HUES48 (cell line): ENCODE measurements around the gene CCDC9.

Experiments
- H3K27ac ChIP-seq: one replicate; pipeline ENCODE4 v1.7.0; 2013; ENCODE audit warnings: low read depth, low read length, inconsistent platforms
- H3K27me3 ChIP-seq: 2 replicates; pipeline ENCODE4 v1.6.1; 2013; ENCODE audit warnings: mild to moderate bottlenecking, low read length; ENCODE audit not compliant: control insufficient read depth, insufficient read depth
- H3K36me3 ChIP-seq: 2 replicates; pipeline ENCODE4 v1.6.1; 2013; ENCODE audit warnings: low read length; ENCODE audit not compliant: control insufficient read depth, insufficient read depth
- H3K4me1 ChIP-seq: 2 replicates; pipeline ENCODE4 v1.6.1; 2013; ENCODE audit warnings: mild to moderate bottlenecking, low read length; ENCODE audit not compliant: control insufficient read depth, insufficient read depth
- H3K4me3 ChIP-seq: 2 replicates; pipeline ENCODE4 v1.5.1; 2013; ENCODE audit warnings: mild to moderate bottlenecking, low read depth, low read length
- H3K9ac ChIP-seq: 2 replicates; pipeline ENCODE4 v1.6.1; 2013; ENCODE audit warnings: mild to moderate bottlenecking, low read depth, low read length, moderate library complexity
- H3K9me3 ChIP-seq: 2 replicates; pipeline ENCODE4 v1.6.1; 2013; ENCODE audit warnings: low read length; ENCODE audit not compliant: control insufficient read depth, insufficient read depth

The CCDC9 gene

DNA sequence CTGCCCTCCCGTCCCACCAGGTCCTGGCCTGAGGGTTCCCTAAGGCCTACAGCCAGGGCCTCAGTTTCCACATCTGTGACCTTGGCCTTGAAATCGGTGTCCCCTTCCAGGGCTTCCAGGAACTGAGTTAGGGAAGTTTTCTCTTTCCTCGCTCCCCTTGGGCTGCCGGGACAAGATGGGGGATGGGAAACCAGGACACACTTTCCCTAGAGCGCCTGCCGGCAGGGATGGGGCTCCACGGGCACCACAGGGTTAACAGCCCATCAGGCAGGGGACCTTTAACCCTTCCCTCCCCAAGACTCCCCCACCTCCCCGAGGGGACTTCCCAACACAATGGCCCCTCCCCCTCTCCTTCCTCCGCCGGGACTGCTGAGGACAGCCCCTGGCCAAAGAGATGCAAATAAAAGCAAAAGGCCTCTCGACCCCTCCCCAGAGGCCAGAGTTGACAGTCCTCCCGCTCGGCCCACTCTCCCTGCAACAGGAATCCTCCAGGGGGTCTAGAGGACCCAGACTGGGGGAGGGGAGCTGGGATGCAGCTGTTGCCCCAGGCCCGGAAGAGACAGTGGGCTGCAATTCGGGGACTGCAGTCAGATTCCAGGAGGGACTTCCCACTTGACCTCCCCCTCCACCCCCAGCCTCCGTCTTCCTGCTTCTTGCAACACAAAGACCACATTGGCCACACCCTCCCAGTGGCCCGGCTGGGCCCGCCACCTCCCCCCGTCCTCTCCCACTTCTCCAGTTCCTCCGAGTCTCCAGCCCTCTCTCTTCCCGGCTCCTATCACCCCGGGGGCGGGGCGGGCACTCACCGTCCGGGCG lies 28.8 kb upstream of the CCDC9 start:
- no peaks in the 10 kb centered on the region for H3K9me3 ChIP-seq
- peaks cover 25% of the 10 kb centered on the region for H3K4me1 ChIP-seq
- no peaks in the 10 kb centered on the region; the same call in 1 of the 2 replicates for H3K36me3 ChIP-seq
- peak overlapping the region; percentile 91 for H3K4me3 ChIP-seq
- H3K27ac ChIP-seq, result peak overlapping the region; percentile 96
- peaks cover 10% of the 10 kb centered on the region; the same call in 1 of the 2 replicates for H3K27me3 ChIP-seq
- peak overlapping the region; percentile 83 for H3K9ac ChIP-seq

DNA sequence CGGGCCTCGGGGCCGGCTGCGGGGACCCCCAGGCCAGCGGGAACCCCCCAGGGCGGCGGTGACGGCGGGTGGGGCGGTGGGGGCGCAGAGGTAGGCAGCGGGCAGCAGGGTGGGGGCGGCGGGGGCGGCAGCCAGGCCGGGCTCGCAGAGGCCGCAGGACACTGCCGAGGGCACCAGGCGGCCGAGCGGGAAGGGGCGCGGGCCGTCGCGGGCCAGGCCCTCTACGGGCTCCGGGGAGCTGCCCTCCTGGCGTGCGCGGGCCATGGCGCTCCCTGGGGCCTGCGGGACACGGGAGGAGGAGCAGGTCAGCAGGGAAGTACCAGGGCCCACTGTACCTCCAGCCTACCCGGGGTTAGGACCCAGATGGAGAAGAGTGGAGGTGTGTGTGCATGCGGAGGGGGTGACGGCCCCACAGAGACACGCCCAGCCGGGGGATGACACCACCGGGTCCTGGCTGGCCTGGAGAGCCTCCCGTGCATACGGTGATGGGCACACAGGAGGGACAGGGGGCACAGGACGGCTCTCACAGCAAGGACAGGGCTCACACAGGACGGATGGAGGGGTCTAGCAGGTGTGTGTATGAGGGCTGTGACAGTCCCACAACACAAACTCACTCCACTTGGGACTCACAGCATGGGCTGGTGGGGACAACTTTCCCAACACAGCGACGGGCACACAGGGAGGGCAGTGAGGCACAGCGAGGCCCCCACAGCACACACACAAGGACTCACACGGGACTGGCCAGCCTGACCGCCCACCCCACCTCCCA lies 28.0 kb upstream of the CCDC9 start:
- Histone ChIP-seq H3K4me3 (peak overlapping the region; percentile 91), H3K9me3 (no peaks in the 10 kb centered on the region), H3K4me1 (peaks cover 25% of the 10 kb centered on the region), H3K27ac (peak overlapping the region; percentile 96), H3K9ac (peak overlapping the region; percentile 68; the same call in 1 of the 2 replicates), H3K36me3 (no peaks in the 10 kb centered on the region; the same call in 1 of the 2 replicates), H3K27me3 (peaks cover 10% of the 10 kb centered on the region; the same call in 1 of the 2 replicates)

DNA sequence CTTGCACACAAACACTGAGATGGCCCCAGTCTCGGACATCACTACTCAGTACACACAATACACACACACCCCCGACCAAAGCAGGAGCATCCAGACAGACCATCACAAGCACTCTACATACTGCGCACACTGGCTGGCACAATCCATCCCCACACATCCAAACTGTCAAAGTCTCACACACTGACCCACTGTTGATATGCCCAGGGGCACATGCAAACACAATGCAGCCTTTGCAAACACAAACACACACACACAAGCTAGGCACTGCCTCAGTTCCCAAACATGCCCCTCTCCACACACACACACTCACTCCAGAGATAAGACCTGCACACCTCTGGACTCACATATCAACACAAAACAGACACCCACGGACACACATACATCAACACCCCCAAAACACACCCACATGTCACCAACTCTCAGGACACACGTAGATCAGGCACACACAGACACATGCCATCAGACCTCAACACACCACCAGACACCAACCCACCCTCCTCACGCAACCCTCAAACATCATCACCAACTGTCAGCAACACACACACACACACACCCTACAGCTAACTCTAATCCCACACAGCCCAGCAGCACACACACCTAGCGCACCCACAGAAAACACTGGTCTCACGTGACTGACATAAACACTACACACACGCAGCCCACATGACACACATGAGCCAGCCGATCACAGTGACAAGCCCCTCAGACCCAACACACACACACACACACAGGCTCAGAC lies 27.2 kb upstream of the CCDC9 start:
- H3K4me3 ChIP-seq, result peak overlapping the region; percentile 91
- no peak overlapping the region for H3K27ac ChIP-seq
- no peak overlapping the region; the same call in 1 of the 2 replicates for H3K9ac ChIP-seq

DNA sequence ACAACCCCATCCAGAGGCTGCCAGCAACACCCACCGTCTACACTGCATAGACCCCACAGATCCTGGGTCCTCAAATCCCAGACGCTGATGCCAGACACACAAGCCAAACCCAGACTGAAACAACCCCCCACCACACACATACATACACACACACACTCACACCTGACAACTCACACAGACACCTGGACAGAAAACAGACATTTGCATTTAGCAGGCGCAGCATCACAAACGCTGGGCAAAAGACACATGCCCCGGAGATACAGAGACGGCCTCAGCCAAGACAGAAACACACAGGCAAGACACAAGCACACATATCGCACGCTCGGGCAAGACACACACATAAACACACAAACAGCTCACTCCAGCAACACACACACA lies 26.7 kb upstream of the CCDC9 start:
- Histone ChIP-seq H3K9me3 (no peaks in the 10 kb centered on the region), H3K4me1 (peaks cover 25% of the 10 kb centered on the region), H3K4me3 (peak overlapping the region; percentile 91), H3K27me3 (peaks cover 10% of the 10 kb centered on the region; the same call in 1 of the 2 replicates), H3K36me3 (no peaks in the 10 kb centered on the region), H3K9ac (peak overlapping the region; percentile 59), H3K27ac (no peak overlapping the region)

More for the DNA sequence above, 27.2 kb upstream of the CCDC9 start:
- no peaks in the 10 kb centered on the region for H3K9me3 ChIP-seq
- H3K36me3 ChIP-seq, result no peaks in the 10 kb centered on the region
- H3K27me3 ChIP-seq, result peaks cover 10% of the 10 kb centered on the region; the same call in 1 of the 2 replicates
- peaks cover 25% of the 10 kb centered on the region for H3K4me1 ChIP-seq

DNA sequence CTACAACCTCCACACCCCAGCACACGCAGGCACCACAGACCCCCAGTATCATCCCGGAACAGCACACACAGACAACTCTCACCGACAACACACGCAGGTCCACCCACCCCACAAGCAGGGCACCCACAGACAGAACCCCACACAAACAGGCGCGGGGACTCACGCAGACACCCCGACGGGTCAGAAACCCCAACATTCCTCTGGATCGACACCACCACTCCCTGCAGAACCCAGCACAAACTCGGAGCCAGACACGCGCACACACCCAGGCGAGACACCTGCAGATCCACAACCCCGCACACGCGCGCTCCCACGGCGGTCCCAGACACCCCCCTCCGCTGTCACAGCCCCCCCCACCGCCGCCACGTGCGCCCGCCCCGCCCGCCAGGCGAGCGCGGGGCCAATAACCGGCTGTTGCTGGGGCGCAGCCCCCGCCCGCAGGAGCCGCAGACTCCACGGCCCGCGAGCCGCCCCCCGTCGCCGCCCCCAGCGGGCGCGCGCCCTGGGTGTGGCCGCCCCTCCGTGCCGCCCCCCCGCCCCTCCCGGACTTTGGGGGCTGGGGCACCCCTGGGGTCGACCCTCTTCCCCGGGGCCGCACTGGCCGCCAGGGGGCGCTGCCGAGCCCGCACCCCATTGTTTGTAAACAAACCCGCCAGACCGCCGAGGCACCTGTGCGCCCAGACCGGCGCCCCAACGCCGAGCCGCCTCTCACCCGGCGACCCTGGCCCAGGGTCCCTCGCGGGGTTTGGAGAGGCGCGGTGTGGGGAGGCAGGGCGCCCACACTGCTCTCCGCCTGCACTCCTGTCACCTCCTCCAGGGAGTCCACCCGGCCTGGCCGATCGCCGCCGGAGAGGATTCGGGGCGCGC lies 26.0 kb upstream of the CCDC9 start:
- H3K4me3 ChIP-seq, result peak overlapping the region; percentile 91
- H3K36me3 ChIP-seq, result no peaks in the 10 kb centered on the region
- H3K27me3 ChIP-seq, result peaks cover 10% of the 10 kb centered on the region; the same call in 1 of the 2 replicates
- H3K9ac ChIP-seq, result peak overlapping the region; percentile 64
- peaks cover 24% of the 10 kb centered on the region for H3K4me1 ChIP-seq
- no peaks in the 10 kb centered on the region for H3K9me3 ChIP-seq
- peak overlapping the region; percentile 85 for H3K27ac ChIP-seq

DNA sequence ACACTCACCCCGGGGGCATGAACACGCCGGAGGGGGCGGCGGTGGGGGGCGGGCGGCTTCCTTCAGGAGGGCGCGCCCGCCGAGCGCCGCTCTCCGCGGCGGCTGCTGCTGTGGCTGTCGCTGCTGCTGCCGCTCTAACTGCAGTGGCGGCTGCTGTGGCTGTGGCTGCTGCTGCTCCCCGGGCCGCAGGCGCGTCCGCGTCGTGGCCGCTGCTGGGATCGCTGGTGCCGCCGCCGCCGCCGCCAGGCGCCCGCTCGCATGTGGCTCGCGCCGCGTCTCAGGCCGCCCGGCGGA lies 25.5 kb upstream of the CCDC9 start, which contains the start of gene BBC3:
TSS of gene BBC3 (minus strand) at position 279 of the 294 bp plus-strand sequence. CDS start 2,768 bp downstream, outside the sequence.
- Histone ChIP-seq H3K36me3 (no peaks in the 10 kb centered on the region), H3K9me3 (no peaks in the 10 kb centered on the region), H3K27me3 (peaks cover 10% of the 10 kb centered on the region; the same call in 1 of the 2 replicates), H3K4me1 (peaks cover 19% of the 10 kb centered on the region), H3K4me3 (peak within 1 kb of the TSS; percentile 91), H3K27ac (peak within 1 kb of the TSS; percentile 85), H3K9ac (peak within 1 kb of the TSS; percentile 64)

DNA sequence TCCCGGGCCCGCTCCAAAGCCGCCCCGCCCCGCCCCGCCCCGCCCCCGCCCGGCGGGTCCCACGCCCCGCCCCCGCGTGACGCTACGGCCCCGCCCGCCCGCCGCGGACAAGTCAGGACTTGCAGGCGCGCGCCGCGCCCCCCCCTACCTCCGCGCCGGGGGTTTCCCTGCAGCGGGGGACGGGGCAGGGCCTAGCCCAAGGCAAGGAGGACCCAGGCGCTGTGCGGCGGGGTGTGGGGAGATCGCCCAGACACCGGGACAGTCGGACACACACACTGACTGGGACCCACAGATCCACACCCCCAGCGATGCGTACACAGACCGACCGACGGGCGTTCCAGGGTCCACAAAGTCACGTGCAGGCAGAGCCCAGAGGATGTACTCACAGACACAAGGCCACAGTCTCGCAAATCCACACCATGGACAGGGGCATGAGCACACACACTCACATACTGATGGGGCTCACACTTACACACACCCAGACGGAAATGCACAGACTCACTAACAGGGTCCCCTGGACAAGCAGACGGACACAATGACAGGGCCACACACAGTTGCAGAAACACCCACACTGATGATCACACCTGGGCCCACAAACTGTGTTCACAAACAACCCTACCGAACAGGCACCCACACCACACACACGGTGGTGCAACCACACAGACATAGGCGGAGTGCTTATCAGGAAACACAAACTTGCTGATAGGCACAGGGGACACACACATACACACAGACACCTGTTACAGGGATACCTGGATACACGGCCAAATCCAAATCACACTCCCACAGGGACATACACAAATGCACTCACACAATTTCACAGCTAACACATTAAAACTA lies 24.9 kb upstream of the CCDC9 start:
- H3K4me1 ChIP-seq, result peaks cover 19% of the 10 kb centered on the region
- H3K4me3 ChIP-seq, result peak overlapping the region; percentile 91
- peak overlapping the region; percentile 23; the same call in 1 of the 2 replicates for H3K9ac ChIP-seq
- H3K36me3 ChIP-seq, result no peaks in the 10 kb centered on the region
- H3K27me3 ChIP-seq, result peaks cover 10% of the 10 kb centered on the region; the same call in 1 of the 2 replicates
- no peaks in the 10 kb centered on the region for H3K9me3 ChIP-seq
- H3K27ac ChIP-seq, result peak overlapping the region; percentile 81

DNA sequence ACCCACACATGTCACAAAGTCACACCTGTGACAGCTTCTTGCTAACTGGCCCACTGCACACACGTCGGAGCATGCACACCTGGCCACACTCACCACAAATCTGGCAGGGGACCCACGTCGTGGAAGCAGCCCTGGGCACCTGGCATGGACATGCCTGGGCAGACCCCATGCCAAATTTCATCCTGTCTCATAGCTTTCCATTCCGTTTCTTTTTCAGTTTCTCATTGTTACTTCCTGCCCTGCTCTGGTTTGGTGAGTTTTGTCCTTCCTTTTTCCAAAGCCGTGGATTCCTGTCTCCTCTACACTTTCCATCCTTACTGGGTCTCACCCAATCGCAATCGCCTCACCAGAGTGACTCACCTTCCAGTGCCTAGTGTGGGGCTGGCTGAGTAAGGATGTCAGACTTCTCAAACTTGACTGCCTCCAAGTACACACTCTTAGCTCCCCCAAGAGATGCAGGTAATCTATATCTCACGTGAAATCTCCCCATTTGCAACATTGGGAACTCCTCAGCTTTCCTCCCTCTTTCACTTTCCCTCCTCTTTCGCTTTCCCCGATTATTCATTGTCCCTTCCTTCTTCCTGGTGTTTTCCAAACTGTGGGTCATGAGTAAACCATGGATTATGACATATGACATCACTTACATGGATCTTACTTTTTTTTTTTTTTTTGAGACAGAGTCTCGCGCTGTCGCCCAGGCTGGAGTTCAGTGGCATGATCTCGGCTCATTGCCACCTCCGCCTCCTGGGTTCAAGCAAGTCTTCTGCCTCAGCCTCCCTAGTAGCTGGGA lies 23.7 kb upstream of the CCDC9 start:
- H3K9ac ChIP-seq, result no peak overlapping the region
- H3K9me3 ChIP-seq, result no peaks in the 10 kb centered on the region
- no peaks in the 10 kb centered on the region for H3K36me3 ChIP-seq
- no peak overlapping the region for H3K27ac ChIP-seq
- peaks cover 10% of the 10 kb centered on the region; the same call in 1 of the 2 replicates for H3K27me3 ChIP-seq
- peaks cover 13% of the 10 kb centered on the region for H3K4me1 ChIP-seq
- H3K4me3 ChIP-seq, result no peak overlapping the region

DNA sequence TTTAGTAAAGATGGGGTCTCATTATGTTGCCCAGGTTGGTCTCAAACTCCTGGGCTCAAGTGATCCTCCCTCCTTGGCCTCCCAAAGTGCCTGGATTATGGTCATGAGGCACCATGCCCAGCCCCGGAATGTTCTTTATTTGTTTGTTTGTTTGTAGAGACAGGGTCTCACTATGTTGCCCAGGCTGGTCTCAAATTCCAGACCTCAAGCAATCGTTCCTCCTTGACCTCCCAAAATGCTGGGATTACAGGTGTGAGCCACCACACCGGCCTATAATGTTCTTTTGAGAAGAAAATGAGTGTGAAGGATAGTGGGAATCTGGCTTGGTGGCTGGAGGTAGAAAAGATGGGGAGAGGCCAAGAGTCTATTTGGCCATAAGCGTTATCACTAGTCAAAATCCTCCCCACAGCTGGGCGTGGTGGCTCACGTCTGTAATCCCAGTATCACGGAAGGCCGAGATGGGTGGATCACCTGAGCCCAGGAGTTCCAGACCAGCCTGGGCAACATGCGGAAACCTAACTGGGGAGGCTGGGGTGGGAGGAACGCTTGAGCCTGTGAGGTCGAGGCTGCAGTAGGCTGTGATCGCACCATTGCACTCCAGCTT lies 20.2 kb upstream of the CCDC9 start:
- Histone ChIP-seq H3K27me3 (peaks cover 19% of the 10 kb centered on the region), H3K9ac (no peak overlapping the region), H3K27ac (no peak overlapping the region), H3K36me3 (no peaks in the 10 kb centered on the region), H3K9me3 (no peaks in the 10 kb centered on the region), H3K4me1 (peaks cover 16% of the 10 kb centered on the region), H3K4me3 (no peak overlapping the region)
